ENCODE data around the gene RAMP1.

The RAMP1 gene

GRCh38 chr2:237961637-237962036 lies 102.2 kb downstream of the RAMP1 start:
- DNase-seq: no peak

Data from activated effector memory CD4-positive, alpha-beta T cell treated with Interleukin-2 at 50 U/mL for 16 hours (primary cell).